Activated CD4-positive, alpha-beta memory T cell treated with anti-CD3 and anti-CD28 coated beads for 36 hours (primary cell): ENCODE results near the gene SLC16A10. TPM values are rescaled to one million over a fixed set of nuclear protein-coding genes. Genes with fewer than 3 reads are reported as not detected.
"Not testable (repeated sequence)": the region's sequence is repeated elsewhere in the genome, so short reads cannot be mapped to it uniquely, and the experiment has no call there.

Source experiments
- CTCF ChIA-PET: fragments of 350-600 bp; sonication (Branson Sonifier 250); formaldehyde crosslinking; loops from one replicate; lab custom pipeline; 2021; ENCODE audit warnings: antibody characterized with exemption, inconsistent platforms; lab: Charles Lee
- POLR2A ChIA-PET: fragments of 350-600 bp; sonication (Branson Sonifier 250); formaldehyde crosslinking; loops from one replicate; lab custom pipeline; 2021; ENCODE audit warnings: antibody characterized with exemption; lab: Charles Lee
- DNase-seq: peaks from one replicate; pipeline ENCODE4 v3.0.0-alpha.2; 2020
- H3K27ac Mint-ChIP-seq: one replicate; pipeline ENCODE4 v1.8.0; 2021; ENCODE audit warnings: mixed read lengths
- H3K27me3 Mint-ChIP-seq: one replicate; pipeline ENCODE4 v1.8.0; 2021; ENCODE audit warnings: mixed read lengths
- H3K36me3 Mint-ChIP-seq: one replicate; pipeline ENCODE4 v1.8.0; 2021; ENCODE audit warnings: mixed read lengths
- H3K4me1 Mint-ChIP-seq: one replicate; pipeline ENCODE4 v1.8.0; 2021; ENCODE audit warnings: low read depth, mixed read lengths
- H3K4me3 Mint-ChIP-seq: one replicate; pipeline ENCODE4 v1.8.0; 2021; ENCODE audit warnings: mild to moderate bottlenecking, mixed read lengths
- H3K9me3 Mint-ChIP-seq: one replicate; pipeline ENCODE4 v1.8.0; 2021; ENCODE audit warnings: mixed read lengths
- intact Hi-C: fragments of 100-400 bp; cut with micrococcal nuclease; formaldehyde crosslinking; loops from one replicate; pipeline ENCODE4 v1.15.1; 2023
- total RNA-seq, 2 experiments: library from RNA; stranded (reverse); gene quantifications; one replicate each; pipeline ENCODE4 v1.2.3, GENCODE V29; 2021

The SLC16A10 gene
- total RNA-seq, 2 experiments from 2014 or later, result 3.4 to 3.6 TPM

DNA sequence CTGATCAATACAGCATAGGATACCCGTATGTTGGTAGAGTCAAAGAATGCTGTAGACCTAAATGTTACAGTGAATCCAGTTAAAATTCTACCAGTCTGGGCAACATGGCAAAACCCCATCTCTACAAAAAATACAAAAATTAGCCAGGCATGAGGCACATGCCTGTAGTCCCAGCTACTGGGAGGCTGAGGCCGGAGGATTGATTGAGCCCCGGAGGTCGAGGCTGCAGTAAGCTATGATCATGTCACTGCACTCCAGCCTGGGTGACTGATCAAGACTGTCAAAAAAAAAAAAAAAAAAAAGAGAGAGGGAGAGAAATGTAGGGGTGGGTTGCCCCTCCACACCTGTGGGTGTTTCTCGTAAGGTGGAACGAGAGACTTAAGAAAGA, 167.5 kb downstream of the SLC16A10 start:
- ChIA-PET CTCF (no interaction called here), POLR2A (no interaction called here)
- no peak for DNase-seq
- peaks cover 5% of the 10 kb centered on the region for H3K27me3 Mint-ChIP-seq
- H3K4me3 Mint-ChIP-seq, result no peak overlapping the region
- intact Hi-C loops, result loop anchor here (5.0 kb wide), 2 partner anchors 38 to 313 kb away; no protein-coding TSS in a partner anchor
- H3K4me1 Mint-ChIP-seq, result peaks cover 6% of the 10 kb centered on the region
- no peaks in the 10 kb centered on the region for H3K9me3 Mint-ChIP-seq
- H3K36me3 Mint-ChIP-seq, result no peaks in the 10 kb centered on the region
- H3K27ac Mint-ChIP-seq, result no peak overlapping the region

DNA sequence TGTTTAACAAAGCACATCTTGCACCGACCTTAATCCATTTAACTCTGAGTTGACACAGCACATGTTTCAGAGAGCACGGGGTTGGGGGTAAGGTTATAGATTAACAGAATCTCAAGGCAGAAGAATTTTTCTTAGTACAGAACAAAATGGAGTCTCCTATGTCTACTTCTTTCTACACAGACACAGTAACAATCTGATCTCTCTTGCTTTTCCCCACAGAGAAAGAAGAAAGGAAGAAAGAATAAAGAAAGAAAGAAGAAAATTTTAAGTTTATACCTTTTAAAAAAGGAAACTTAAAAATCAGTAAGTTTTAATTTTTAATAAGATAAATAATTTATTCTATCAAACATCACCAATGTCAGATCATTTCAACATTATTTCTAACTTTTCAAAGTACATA, 168.5 kb downstream of the SLC16A10 start:
- DNase-seq, H3K27ac Mint-ChIP-seq, H3K27me3 Mint-ChIP-seq, CTCF ChIA-PET, H3K36me3 Mint-ChIP-seq, POLR2A ChIA-PET, H3K4me3 Mint-ChIP-seq, H3K9me3 Mint-ChIP-seq: not testable (repeated sequence)
- intact Hi-C loops, result loop anchor here (5.0 kb wide), 2 partner anchors 36 to 311 kb away; no protein-coding TSS in a partner anchor
- H3K4me1 Mint-ChIP-seq, result peaks cover 14% of the 10 kb centered on the region

DNA sequence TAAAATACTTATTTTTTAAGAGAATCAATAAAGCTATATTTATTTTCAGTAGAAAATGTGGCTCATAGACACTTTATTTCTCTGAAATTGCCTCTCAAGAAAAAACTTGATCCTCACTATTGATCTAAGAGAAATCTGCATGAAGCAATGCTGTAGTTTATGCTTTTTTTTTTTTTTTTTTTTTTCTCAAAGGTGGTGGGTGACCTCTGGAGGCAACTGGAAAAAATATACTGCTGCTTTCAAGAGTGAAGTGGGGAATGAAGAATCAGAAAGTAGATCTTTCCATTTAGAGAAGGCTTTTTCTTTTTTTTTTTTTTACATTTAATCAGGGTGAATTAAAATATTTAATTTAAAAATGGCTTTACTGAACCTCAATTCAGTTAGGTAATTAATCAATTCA, 169.3 kb downstream of the SLC16A10 start:
- Mint-ChIP-seq H3K27ac (no peak overlapping the region), H3K4me3 (no peak overlapping the region), H3K36me3 (no peaks in the 10 kb centered on the region), H3K4me1 (peaks cover 20% of the 10 kb centered on the region), H3K9me3 (no peaks in the 10 kb centered on the region), H3K27me3 (peaks cover 5% of the 10 kb centered on the region)
- POLR2A ChIA-PET, result interaction anchor here (0.6 kb wide), 1 partner anchor 1628 kb away, joined by 4 read pairs; no protein-coding TSS in a partner anchor
- DNase-seq, result no peak
- CTCF ChIA-PET, result interaction anchor here (0.6 kb wide), 1 partner anchor 570 kb away, joined by 3 read pairs; no protein-coding TSS in a partner anchor
- intact Hi-C loops, result loop anchor here (5.0 kb wide), 2 partner anchors 36 to 311 kb away; no protein-coding TSS in a partner anchor

DNA sequence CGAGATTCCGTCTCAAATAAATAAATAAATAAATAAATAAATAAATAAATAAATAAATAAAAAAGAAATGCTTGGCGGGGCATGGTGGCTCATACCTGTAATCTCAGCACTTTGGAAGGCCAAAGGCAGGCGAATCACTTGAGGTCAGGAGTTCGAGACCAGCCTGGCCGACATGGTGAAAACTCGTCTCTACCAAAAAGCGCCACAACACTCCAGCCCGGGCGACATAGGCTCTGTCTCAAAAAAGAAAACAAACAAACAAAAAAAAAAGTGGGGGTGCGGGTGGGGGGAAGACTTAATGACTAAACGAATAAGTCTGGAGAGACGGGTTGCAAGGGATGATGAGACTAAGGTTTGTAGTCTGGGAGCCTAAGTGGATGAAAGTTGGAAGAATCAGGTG, 170.7 kb downstream of the SLC16A10 start:
- CTCF ChIA-PET, result interaction anchor here (1.0 to 2.4 kb wide), 21 partner anchors 8 to 787 kb away, joined by 3 to 52 read pairs (median 7); partner anchors contain the start of gene TRAF3IP2
- H3K9me3 Mint-ChIP-seq, result no peaks in the 10 kb centered on the region
- DNase-seq, result no peak
- H3K36me3 Mint-ChIP-seq, result no peaks in the 10 kb centered on the region
- POLR2A ChIA-PET, result interaction anchor here (1.0 kb wide), 1 partner anchor 443 kb away, joined by 3 read pairs; the partner anchor contains the start of gene CDK19
- H3K4me1 Mint-ChIP-seq, result peaks cover 25% of the 10 kb centered on the region
- no peak overlapping the region for H3K27ac Mint-ChIP-seq
- peaks cover 5% of the 10 kb centered on the region for H3K27me3 Mint-ChIP-seq
- intact Hi-C loops, result loop anchor here (2.0 to 5.0 kb wide), 4 partner anchors 34 to 907 kb away; no protein-coding TSS in a partner anchor
- H3K4me3 Mint-ChIP-seq, result no peak overlapping the region

DNA sequence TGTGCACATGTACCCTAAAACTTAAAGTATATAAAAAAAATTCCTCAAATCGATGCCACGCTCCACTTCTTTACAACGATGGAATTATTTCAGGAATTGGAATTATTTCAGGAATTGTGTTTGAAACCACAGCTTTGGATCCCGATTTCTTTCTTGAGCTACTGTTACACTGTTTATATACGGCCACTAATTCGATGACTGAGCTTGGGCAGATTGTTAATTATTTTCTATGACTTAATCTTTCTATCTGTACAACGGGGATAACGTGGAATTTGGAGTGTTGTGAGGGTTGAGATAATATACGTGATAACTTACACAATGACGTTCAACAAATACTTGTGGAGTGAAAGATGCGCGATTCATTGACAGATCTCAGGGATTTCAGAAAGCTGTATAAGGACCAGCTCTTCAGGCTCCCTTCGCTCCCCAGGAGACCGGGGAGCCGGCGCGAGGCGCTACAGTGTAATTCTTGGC, 171.3 kb downstream of the SLC16A10 start:
- peaks cover 1% of the 10 kb centered on the region for H3K36me3 Mint-ChIP-seq

GRCh38 chr6:111259089-111259831, 172.0 kb downstream of the SLC16A10 start:
- Mint-ChIP-seq H3K9me3 (no peaks in the 10 kb centered on the region), H3K27ac (peak overlapping the region; percentile 79), H3K4me3 (peak overlapping the region; percentile 76), H3K27me3 (peaks cover 2% of the 10 kb centered on the region), H3K4me1 (peaks cover 31% of the 10 kb centered on the region), H3K36me3 (peaks cover 6% of the 10 kb centered on the region)
- ChIA-PET CTCF (interaction anchor here (0.6 to 2.4 kb wide), 61 partner anchors 9 to 907 kb away, joined by 3 to 52 read pairs (median 4); partner anchors contain the start of genes FAM229B, REV3L, TRAF3IP2 and TUBE1), POLR2A (interaction anchor here (0.6 to 1.9 kb wide), 10 partner anchors 9 to 828 kb away, joined by 3 to 24 read pairs (median 4); partner anchors contain the start of genes CDK19, FAM229B, REV3L and TRAF3IP2)
- intact Hi-C loops, result loop anchor here (1.0 to 5.0 kb wide), 11 partner anchors 33 to 906 kb away; partner anchors contain the start of genes FAM229B, TRAF3IP2 and TUBE1
- DNase-seq, result peak; percentile 99

More for the DNA sequence above, 171.3 kb downstream of the SLC16A10 start:
- no peaks in the 10 kb centered on the region for H3K9me3 Mint-ChIP-seq
- DNase-seq, result no peak
- H3K27me3 Mint-ChIP-seq, result peaks cover 5% of the 10 kb centered on the region
- no peak overlapping the region for H3K27ac Mint-ChIP-seq
- H3K4me1 Mint-ChIP-seq, result peaks cover 26% of the 10 kb centered on the region
- peak overlapping the region; percentile 76 for H3K4me3 Mint-ChIP-seq
- intact Hi-C loops, result loop anchor here (1.0 to 5.0 kb wide), 11 partner anchors 34 to 906 kb away; partner anchors contain the start of genes FAM229B, TRAF3IP2 and TUBE1
- POLR2A ChIA-PET, result interaction anchor here (0.6 to 1.9 kb wide), 9 partner anchors 8 to 829 kb away, joined by 3 to 24 read pairs (median 5); partner anchors contain the start of genes CDK19, FAM229B, REV3L and TRAF3IP2
- CTCF ChIA-PET, result interaction anchor here (0.6 to 2.4 kb wide), 60 partner anchors 9 to 907 kb away, joined by 3 to 52 read pairs (median 4); partner anchors contain the start of genes FAM229B, REV3L, TRAF3IP2 and TUBE1

GRCh38 chr6:111260570-111261298, 173.4 kb downstream of the SLC16A10 start:
- no peak for DNase-seq
- H3K27me3 Mint-ChIP-seq, result peaks cover 2% of the 10 kb centered on the region
- intact Hi-C loops, result no loop called here
- H3K4me1 Mint-ChIP-seq, result peaks cover 31% of the 10 kb centered on the region
- no peaks in the 10 kb centered on the region for H3K9me3 Mint-ChIP-seq
- H3K36me3 Mint-ChIP-seq, result peaks cover 8% of the 10 kb centered on the region
- POLR2A ChIA-PET, result no interaction called here
- H3K4me3 Mint-ChIP-seq, result peak overlapping the region; percentile 76
- CTCF ChIA-PET, result interaction anchor here (1.0 to 2.4 kb wide), 2 partner anchors 218 to 782 kb away, joined by 3 to 40 read pairs; no protein-coding TSS in a partner anchor
- no peak overlapping the region for H3K27ac Mint-ChIP-seq

DNA sequence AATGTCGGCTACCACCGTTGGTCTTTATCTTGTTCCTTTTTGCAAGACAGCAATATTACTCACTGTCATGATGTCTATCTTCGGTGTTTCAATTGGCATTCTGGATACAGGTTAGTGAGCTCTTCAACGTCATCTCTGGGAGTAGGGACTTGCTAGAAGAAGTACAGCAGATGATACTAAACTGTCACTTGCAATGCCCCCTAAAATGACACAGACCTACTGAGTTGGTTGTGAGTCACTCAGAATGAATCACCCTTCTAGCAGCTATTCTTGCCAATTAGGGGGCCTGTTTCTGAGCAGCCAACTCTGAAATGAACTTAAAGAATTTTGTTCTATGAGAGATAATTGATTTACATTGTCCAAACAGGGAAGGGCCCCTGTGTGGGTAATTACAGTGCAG, 176.5 kb downstream of the SLC16A10 start:
- Mint-ChIP-seq H3K27ac (no peak overlapping the region), H3K9me3 (no peaks in the 10 kb centered on the region), H3K27me3 (no peaks in the 10 kb centered on the region), H3K4me3 (no peak overlapping the region), H3K4me1 (peaks cover 45% of the 10 kb centered on the region), H3K36me3 (peaks cover 34% of the 10 kb centered on the region)
- intact Hi-C loops, result no loop called here
- POLR2A ChIA-PET, result no interaction called here
- CTCF ChIA-PET, result interaction anchor here (0.7 kb wide), 1 partner anchor 54 kb away, joined by 3 read pairs; no protein-coding TSS in a partner anchor
- DNase-seq, result no peak

DNA sequence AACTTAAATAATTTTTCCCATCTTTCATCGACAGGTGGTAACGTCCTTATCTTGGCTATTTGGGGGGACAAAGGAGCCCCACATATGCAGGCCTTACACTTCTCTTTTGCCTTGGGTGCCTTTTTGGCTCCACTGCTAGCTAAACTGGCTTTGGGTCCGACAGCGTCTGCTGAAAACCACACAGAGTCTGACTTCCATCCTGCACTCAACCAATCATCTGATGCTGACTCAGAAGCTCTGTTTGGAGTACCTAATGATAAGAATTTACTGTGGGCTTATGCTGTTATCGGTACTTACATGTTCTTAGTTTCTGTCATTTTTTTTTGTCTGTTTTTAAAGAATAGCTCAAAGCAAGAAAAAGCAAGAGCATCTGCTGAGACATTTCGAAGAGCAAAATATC, 178.5 kb downstream of the SLC16A10 start:
- intact Hi-C loops, result no loop called here
- H3K27ac Mint-ChIP-seq, result no peak overlapping the region
- peaks cover 38% of the 10 kb centered on the region for H3K4me1 Mint-ChIP-seq
- no peak for DNase-seq
- H3K4me3 Mint-ChIP-seq, result no peak overlapping the region
- no peaks in the 10 kb centered on the region for H3K27me3 Mint-ChIP-seq
- CTCF ChIA-PET, result interaction anchor here (0.7 kb wide), 1 partner anchor 318 kb away, joined by 3 read pairs; no protein-coding TSS in a partner anchor
- POLR2A ChIA-PET, result no interaction called here
- H3K36me3 Mint-ChIP-seq, result peaks cover 47% of the 10 kb centered on the region
- no peaks in the 10 kb centered on the region for H3K9me3 Mint-ChIP-seq

DNA sequence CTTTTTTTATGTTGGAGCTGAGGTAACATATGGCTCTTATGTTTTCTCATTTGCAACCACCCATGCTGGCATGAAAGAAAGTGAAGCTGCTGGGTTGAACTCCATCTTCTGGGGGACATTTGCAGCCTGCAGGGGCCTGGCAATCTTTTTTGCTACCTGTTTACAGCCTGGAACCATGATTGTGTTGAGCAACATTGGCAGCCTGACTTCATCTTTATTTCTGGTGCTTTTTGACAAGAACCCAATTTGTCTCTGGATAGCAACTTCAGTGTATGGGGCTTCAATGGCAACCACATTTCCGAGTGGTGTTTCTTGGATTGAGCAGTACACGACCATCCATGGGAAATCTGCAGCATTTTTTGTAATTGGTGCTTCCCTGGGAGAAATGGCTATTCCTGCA, 179.0 kb downstream of the SLC16A10 start:
- H3K27me3 Mint-ChIP-seq, result no peaks in the 10 kb centered on the region
- ChIA-PET POLR2A (no interaction called here), CTCF (interaction anchor here (0.7 kb wide), 1 partner anchor 318 kb away, joined by 3 read pairs; no protein-coding TSS in a partner anchor)
- intact Hi-C loops, result no loop called here
- no peak overlapping the region for H3K4me3 Mint-ChIP-seq
- DNase-seq, result no peak
- peaks cover 47% of the 10 kb centered on the region for H3K36me3 Mint-ChIP-seq
- peaks cover 34% of the 10 kb centered on the region for H3K4me1 Mint-ChIP-seq
- no peak overlapping the region for H3K27ac Mint-ChIP-seq
- H3K9me3 Mint-ChIP-seq, result no peaks in the 10 kb centered on the region

GRCh38 chr6:111267764-111268333, 180.5 kb downstream of the SLC16A10 start:
- Mint-ChIP-seq H3K36me3 (peaks cover 50% of the 10 kb centered on the region), H3K9me3 (no peaks in the 10 kb centered on the region), H3K4me1 (peaks cover 28% of the 10 kb centered on the region), H3K27ac (no peak overlapping the region), H3K27me3 (no peaks in the 10 kb centered on the region), H3K4me3 (no peak overlapping the region)
- POLR2A ChIA-PET, result no interaction called here
- CTCF ChIA-PET, result no interaction called here
- no peak for DNase-seq
- intact Hi-C loops, result no loop called here
